Measurements from ENCODE around the gene KIAA1217. TPM values are rescaled to one million over a fixed set of nuclear protein-coding genes. Genes with fewer than 3 reads are reported as not detected.

Gene KIAA1217
- total RNA-seq, 4 donors from 2014 or later: 46.9 to 108 (median 61.5) TPM

GRCh38 chr10:24277771-24278170 lies 68.8 kb downstream of the KIAA1217 start:
- no peak for DNase-seq
- Histone ChIP-seq H3K9me3 (peaks cover 0 to 2% (median 0%) of the 10 kb centered on the region in 4 donors), H3K27ac (no peak overlapping the region), H3K27me3 (no peaks in the 10 kb centered on the region), H3K4me1 (no peaks in the 10 kb centered on the region), H3K36me3 (no peaks in the 10 kb centered on the region), H3K4me3 (no peak overlapping the region)
- no peak for TF ChIP-seq POLR2A (IDR thresholded peaks at IDR 0.05)
- TF ChIP-seq, protein P1, sequence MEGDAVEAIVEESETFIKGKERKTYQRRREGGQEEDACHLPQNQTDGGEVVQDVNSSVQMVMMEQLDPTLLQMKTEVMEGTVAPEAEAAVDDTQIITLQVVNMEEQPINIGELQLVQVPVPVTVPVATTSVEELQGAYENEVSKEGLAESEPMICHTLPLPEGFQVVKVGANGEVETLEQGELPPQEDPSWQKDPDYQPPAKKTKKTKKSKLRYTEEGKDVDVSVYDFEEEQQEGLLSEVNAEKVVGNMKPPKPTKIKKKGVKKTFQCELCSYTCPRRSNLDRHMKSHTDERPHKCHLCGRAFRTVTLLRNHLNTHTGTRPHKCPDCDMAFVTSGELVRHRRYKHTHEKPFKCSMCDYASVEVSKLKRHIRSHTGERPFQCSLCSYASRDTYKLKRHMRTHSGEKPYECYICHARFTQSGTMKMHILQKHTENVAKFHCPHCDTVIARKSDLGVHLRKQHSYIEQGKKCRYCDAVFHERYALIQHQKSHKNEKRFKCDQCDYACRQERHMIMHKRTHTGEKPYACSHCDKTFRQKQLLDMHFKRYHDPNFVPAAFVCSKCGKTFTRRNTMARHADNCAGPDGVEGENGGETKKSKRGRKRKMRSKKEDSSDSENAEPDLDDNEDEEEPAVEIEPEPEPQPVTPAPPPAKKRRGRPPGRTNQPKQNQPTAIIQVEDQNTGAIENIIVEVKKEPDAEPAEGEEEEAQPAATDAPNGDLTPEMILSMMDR (IDR thresholded peaks at IDR 0.05): no peak

- H3K27ac ChIP-seq: no peak overlapping the region
- H3K4me1 ChIP-seq: no peaks in the 10 kb centered on the region
- no peaks in the 10 kb centered on the region for H3K36me3 ChIP-seq
- TF ChIP-seq POLR2A (IDR thresholded peaks at IDR 0.05): no peak
- TF ChIP-seq, protein P1 (IDR thresholded peaks at IDR 0.05): no peak
- no peak overlapping the region for H3K4me3 ChIP-seq
- peaks cover 0 to 2% (median 0%) of the 10 kb centered on the region in 4 donors for H3K9me3 ChIP-seq
- DNase-seq: no peak
- H3K27me3 ChIP-seq: no peaks in the 10 kb centered on the region
Measured at GRCh38 chr10:24278176-24278889, 69.4 kb downstream of the KIAA1217 start.

GRCh38 chr10:24279166-24279565 lies 70.2 kb downstream of the KIAA1217 start:
- DNase-seq: no peak
- Histone ChIP-seq H3K36me3 (no peaks in the 10 kb centered on the region), H3K4me3 (no peak overlapping the region), H3K27ac (no peak overlapping the region), H3K9me3 (peaks cover 0 to 2% (median 0%) of the 10 kb centered on the region in 4 donors), H3K27me3 (no peaks in the 10 kb centered on the region), H3K4me1 (no peaks in the 10 kb centered on the region)
- TF ChIP-seq POLR2A (IDR thresholded peaks at IDR 0.05): no peak
- TF ChIP-seq, protein P1 (IDR thresholded peaks at IDR 0.05): no peak

GRCh38 chr10:24287559-24288195 lies 78.7 kb downstream of the KIAA1217 start:
- H3K27ac ChIP-seq: no peak overlapping the region
- no peaks in the 10 kb centered on the region for H3K36me3 ChIP-seq

DNA sequence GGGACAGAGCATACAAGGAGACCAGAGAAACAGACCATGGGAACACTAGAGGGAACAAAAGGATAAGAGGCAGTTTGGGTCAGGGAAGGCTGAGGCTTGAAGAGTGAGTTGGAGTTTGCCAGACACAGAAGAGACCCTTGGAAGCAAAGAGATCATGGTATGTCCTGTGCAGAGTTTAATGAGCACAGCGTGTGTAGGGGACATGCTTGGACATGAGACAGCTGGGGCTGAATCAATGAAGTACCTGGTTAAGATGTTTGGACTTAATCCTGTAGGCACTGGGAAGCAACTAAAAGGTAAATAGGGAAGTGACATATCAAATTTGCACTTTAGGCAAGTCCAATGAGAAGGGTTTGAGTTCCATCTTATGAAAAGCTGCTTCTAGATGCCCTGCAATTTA lies 79.6 kb downstream of the KIAA1217 start:
- no peaks in the 10 kb centered on the region for H3K36me3 ChIP-seq
- H3K27me3 ChIP-seq: no peaks in the 10 kb centered on the region
- no peaks in the 10 kb centered on the region for H3K9me3 ChIP-seq
- TF ChIP-seq, protein P1 (IDR thresholded peaks at IDR 0.05): no peak
- TF ChIP-seq POLR2A (IDR thresholded peaks at IDR 0.05): no peak
- H3K4me3 ChIP-seq: no peak overlapping the region
- no peak overlapping the region for H3K27ac ChIP-seq
- no peaks in the 10 kb centered on the region for H3K4me1 ChIP-seq
- no peak for DNase-seq

More at GRCh38 chr10:24287559-24288195, 78.7 kb downstream of the KIAA1217 start:
- Histone ChIP-seq H3K27me3 (no peaks in the 10 kb centered on the region), H3K4me1 (no peaks in the 10 kb centered on the region), H3K4me3 (no peak overlapping the region), H3K9me3 (no peaks in the 10 kb centered on the region)
- DNase-seq: no peak
- no peak for TF ChIP-seq POLR2A (IDR thresholded peaks at IDR 0.05)
- TF ChIP-seq, protein P1 (IDR thresholded peaks at IDR 0.05): no peak
